ENCODE results near the gene GNAQ.

The GNAQ gene

GRCh38 chr9:77833561-77834429, 197.8 kb downstream of the GNAQ start:
- Histone ChIP-seq H3K4me3 (ENCODE audit: low read depth in 1 of 2, low read length in 2 of 2) (no peak overlapping the region), H3K4me1 (ENCODE audit: insufficient read depth, low read length) (peaks cover 8% of the 10 kb centered on the region; the same call in 1 of the 2 replicates), H3K4me2 (ENCODE audit: insufficient read depth, low read length) (no peak overlapping the region), H2AFZ (ENCODE audit: low read depth, low read length) (no peak overlapping the region), H4K20me1 (ENCODE audit: insufficient read depth, low read length) (peaks cover 4% of the 10 kb centered on the region; the same call in 1 of the 2 replicates), H3K27me3 (ENCODE audit: insufficient read depth, low read length, poor library complexity) (no peaks in the 10 kb centered on the region), H3K27ac (ENCODE audit: low read length) (no peak overlapping the region; the same call in 1 of the 2 replicates), H3K9me3 (ENCODE audit: insufficient read depth, low read length, severe bottlenecking) (no peaks in the 10 kb centered on the region), H3K36me3 (ENCODE audit: insufficient read depth, low read length) (peaks cover 6% of the 10 kb centered on the region; the same call in 1 of the 2 replicates), H3K9ac (ENCODE audit: low read depth, low read length) (no peak overlapping the region), H3K79me2 (ENCODE audit: insufficient read depth, low read length) (peaks cover 77% of the 10 kb centered on the region)
- TF ChIP-seq CTCF (IDR thresholded peaks at IDR 0.05; ENCODE audit: borderline replicate concordance, extremely low read depth, low read length, poor library complexity, severe bottlenecking) (no peak), EZH2 (IDR thresholded peaks at IDR 0.05; ENCODE audit: borderline replicate concordance, low read depth, low read length, severe bottlenecking) (no peak)
- ATAC-seq (ENCODE audit: insufficient read depth, low read depth) (no peak), DNase-seq (no peak)

GRCh38 chr9:77832639-77833038, 199.0 kb downstream of the GNAQ start:
- Histone ChIP-seq H3K79me2 (ENCODE audit: insufficient read depth, low read length) (peaks cover 78% of the 10 kb centered on the region), H2AFZ (ENCODE audit: low read depth, low read length) (no peak overlapping the region), H3K4me2 (ENCODE audit: insufficient read depth, low read length) (no peak overlapping the region), H3K36me3 (ENCODE audit: insufficient read depth, low read length) (peaks cover 6% of the 10 kb centered on the region; the same call in 1 of the 2 replicates), H4K20me1 (ENCODE audit: insufficient read depth, low read length) (peaks cover 4% of the 10 kb centered on the region; the same call in 1 of the 2 replicates), H3K4me3 (ENCODE audit: low read depth in 1 of 2, low read length in 2 of 2) (no peak overlapping the region), H3K27ac (ENCODE audit: low read length) (no peak overlapping the region), H3K27me3 (ENCODE audit: insufficient read depth, low read length, poor library complexity) (no peaks in the 10 kb centered on the region), H3K9me3 (ENCODE audit: insufficient read depth, low read length, severe bottlenecking) (no peaks in the 10 kb centered on the region), H3K4me1 (ENCODE audit: insufficient read depth, low read length) (peaks cover 8% of the 10 kb centered on the region; the same call in 1 of the 2 replicates), H3K9ac (ENCODE audit: low read depth, low read length) (no peak overlapping the region)
- TF ChIP-seq CTCF (IDR thresholded peaks at IDR 0.05; ENCODE audit: borderline replicate concordance, extremely low read depth, low read length, poor library complexity, severe bottlenecking) = no peak
- no peak for TF ChIP-seq EZH2 (IDR thresholded peaks at IDR 0.05; ENCODE audit: borderline replicate concordance, low read depth, low read length, severe bottlenecking)
- DNase-seq = no peak
- no peak for ATAC-seq (ENCODE audit: insufficient read depth, low read depth)

- no peak for DNase-seq
- Histone ChIP-seq H3K9ac (ENCODE audit: low read depth, low read length) (no peak overlapping the region), H3K27me3 (ENCODE audit: insufficient read depth, low read length, poor library complexity) (no peaks in the 10 kb centered on the region), H3K79me2 (ENCODE audit: insufficient read depth, low read length) (peaks cover 77% of the 10 kb centered on the region), H3K4me3 (ENCODE audit: low read depth in 1 of 2, low read length in 2 of 2) (no peak overlapping the region), H2AFZ (ENCODE audit: low read depth, low read length) (no peak overlapping the region), H3K27ac (ENCODE audit: low read length) (no peak overlapping the region), H3K4me2 (ENCODE audit: insufficient read depth, low read length) (no peak overlapping the region), H3K36me3 (ENCODE audit: insufficient read depth, low read length) (peaks cover 6% of the 10 kb centered on the region; the same call in 1 of the 2 replicates), H4K20me1 (ENCODE audit: insufficient read depth, low read length) (peaks cover 4% of the 10 kb centered on the region; the same call in 1 of the 2 replicates), H3K4me1 (ENCODE audit: insufficient read depth, low read length) (peaks cover 8% of the 10 kb centered on the region; the same call in 1 of the 2 replicates), H3K9me3 (ENCODE audit: insufficient read depth, low read length, severe bottlenecking) (no peaks in the 10 kb centered on the region)
- TF ChIP-seq EZH2 (IDR thresholded peaks at IDR 0.05; ENCODE audit: borderline replicate concordance, low read depth, low read length, severe bottlenecking) (no peak), CTCF (IDR thresholded peaks at IDR 0.05; ENCODE audit: borderline replicate concordance, extremely low read depth, low read length, poor library complexity, severe bottlenecking) (no peak)
- ATAC-seq (ENCODE audit: insufficient read depth, low read depth) = no peak
Observed at GRCh38 chr9:77831781-77832180, 199.8 kb downstream of the GNAQ start.

All from DND-41 (cell line).